Astrocyte of the cerebellum (primary cell): ENCODE results near the gene EXOG.

ENCODE experiments used
- DNase-seq: peaks from one replicate; pipeline ENCODE4 v3.0.0-alpha.2; 2011; ENCODE audit warnings: low read depth
- H3K4me3 ChIP-seq: 2 replicates; pipeline ENCODE4 v1.5.1; 2011; ENCODE audit warnings: mild to moderate bottlenecking, low read depth, low read length, moderate library complexity
- CTCF ChIP-seq: IDR thresholded peaks from 2 replicates; pipeline ENCODE4 v1.5.1; 2012; ENCODE audit warnings: low read length, low read depth, moderate library complexity, mild to moderate bottlenecking; ENCODE audit errors: missing control alignments
- in situ Hi-C: cut with HindIII; loops from 2 replicates; pipeline ENCODE4 v1.10.0; 2017; ENCODE audit warnings: low sequenced_read_pairs

EXOG gene

GRCh38 chr3:38477839-38478450 is 18.2 kb upstream of the EXOG start:
- no peak overlapping the region for H3K4me3 ChIP-seq
- in situ Hi-C loops: no loop called here
- TF ChIP-seq CTCF: no peak
- DNase-seq: no peak

GRCh38 chr3:38478901-38479300 is 17.2 kb upstream of the EXOG start:
- no peak overlapping the region for H3K4me3 ChIP-seq
- no peak for TF ChIP-seq CTCF
- in situ Hi-C loops: no loop called here
- no peak for DNase-seq

- DNase-seq: peak; percentile 39
- in situ Hi-C loops: no loop called here
- TF ChIP-seq CTCF: peak; percentile 93
- H3K4me3 ChIP-seq: no peak overlapping the region
Measured at GRCh38 chr3:38479431-38480092, 16.6 kb upstream of the EXOG start.

GRCh38 chr3:38480093-38480445 is 16.1 kb upstream of the EXOG start:
- H3K4me3 ChIP-seq: no peak overlapping the region
- in situ Hi-C loops: no loop called here
- no peak for DNase-seq
- TF ChIP-seq CTCF: no peak

DNA sequence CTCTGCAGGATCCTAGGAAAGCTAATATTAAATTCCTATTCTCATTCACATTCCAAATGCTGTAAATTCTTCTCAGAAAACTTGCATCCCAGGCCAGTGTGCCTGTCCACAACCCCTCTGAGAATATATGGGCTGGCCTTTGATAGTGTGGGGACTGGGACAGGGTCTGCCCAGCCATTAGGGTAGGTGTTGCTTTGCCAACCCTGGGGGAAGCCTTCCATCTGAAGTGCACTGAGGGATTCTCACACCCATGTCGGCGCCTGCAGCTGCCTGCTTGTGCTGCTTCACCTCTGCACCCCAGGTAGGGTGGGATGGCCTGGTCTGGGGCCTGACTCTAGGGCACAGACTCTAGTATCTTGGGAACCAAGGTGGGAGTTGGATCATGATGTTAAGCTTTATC is 15.2 kb upstream of the EXOG start:
- H3K4me3 ChIP-seq: no peak overlapping the region
- DNase-seq: no peak
- no peak for TF ChIP-seq CTCF
- in situ Hi-C loops: no loop called here

DNA sequence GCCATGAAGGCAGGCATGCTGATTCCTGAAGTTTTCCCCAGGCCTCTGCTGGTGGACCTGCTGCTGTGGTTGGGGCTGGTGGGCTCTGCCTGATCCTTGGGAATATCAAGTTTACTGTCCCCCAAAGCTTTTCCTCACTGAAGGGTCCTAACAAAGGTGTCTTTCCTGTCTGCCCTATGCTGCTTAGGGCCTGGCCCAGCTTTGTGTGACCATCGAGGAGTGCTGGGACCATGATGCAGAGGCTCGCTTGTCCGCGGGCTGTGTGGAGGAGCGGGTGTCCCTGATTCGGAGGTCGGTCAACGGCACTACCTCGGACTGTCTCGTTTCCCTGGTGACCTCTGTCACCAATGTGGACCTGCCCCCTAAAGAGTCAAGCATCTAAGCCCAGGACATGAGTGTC is 13.2 kb upstream of the EXOG start:
- TF ChIP-seq CTCF: no peak
- in situ Hi-C loops: no loop called here
- H3K4me3 ChIP-seq: no peak overlapping the region
- no peak for DNase-seq
